ENCODE data around the gene GYS1.

GYS1 gene

DNA sequence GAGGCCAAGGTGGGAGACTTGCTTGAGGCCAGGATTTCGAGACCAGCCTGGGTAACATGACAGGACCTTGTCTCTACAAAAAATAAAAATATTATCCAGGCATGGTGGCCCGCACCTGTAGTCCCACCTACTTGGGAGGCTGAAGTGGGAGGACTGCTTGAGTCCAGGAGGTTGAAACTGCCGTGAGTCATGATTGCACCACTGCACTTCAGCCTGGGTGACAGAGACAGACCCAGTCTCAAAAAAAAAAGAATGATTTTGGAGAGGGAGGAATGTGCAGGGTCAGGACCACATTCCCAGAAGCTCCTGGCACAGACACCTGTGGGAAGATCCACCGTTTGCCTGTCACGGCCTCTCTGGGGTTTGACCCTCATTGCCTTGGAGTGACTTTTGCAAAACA is 47.7 kb downstream of the GYS1 start:
- H3K9ac ChIP-seq (ENCODE audit: low read length) = no peak overlapping the region
- H4K91ac ChIP-seq (ENCODE audit: low read length) = no peak overlapping the region
- DNase-seq = no peak
- H3K27ac ChIP-seq (ENCODE audit: low read length, poor library complexity, severe bottlenecking) = no peak overlapping the region
- H3K9me3 ChIP-seq (ENCODE audit: control insufficient read depth, low read length) = peaks cover 4% of the 10 kb centered on the region
- H2BK12ac ChIP-seq (ENCODE audit: low read length in 2 of 2) = no peak overlapping the region
- no peak overlapping the region for H3K4me3 ChIP-seq (ENCODE audit: insufficient read depth in 1 of 2, low read depth in 1 of 2, low read length in 2 of 2)
- H2BK15ac ChIP-seq (ENCODE audit: low read depth, poor library complexity, severe bottlenecking) = no peak overlapping the region
- no peaks in the 10 kb centered on the region for H3K27me3 ChIP-seq (ENCODE audit: control insufficient read depth in 1 of 2, insufficient read depth in 1 of 2, low read length in 2 of 2)
- H2AFZ ChIP-seq (ENCODE audit: low read depth, low read length) = no peak overlapping the region
- H3K18ac ChIP-seq (ENCODE audit: low read depth in 1 of 2, low read length in 2 of 2) = no peak overlapping the region
- H3K4me1 ChIP-seq (ENCODE audit: control insufficient read depth, insufficient read depth, low read depth, low read length) = no peaks in the 10 kb centered on the region
- H3K36me3 ChIP-seq (ENCODE audit: control insufficient read depth in 1 of 2, insufficient read depth in 2 of 2, low read depth in 1 of 2, low read length in 2 of 2) = no peaks in the 10 kb centered on the region
- H4K8ac ChIP-seq (ENCODE audit: low read length) = no peak overlapping the region
- H3K79me1 ChIP-seq (replicated peaks; ENCODE audit: low read length, poor library complexity, severe bottlenecking) = no peaks in the 10 kb centered on the region
- H2BK5ac ChIP-seq (ENCODE audit: low read depth, low read length, poor library complexity, severe bottlenecking) = no peak overlapping the region
- H2BK120ac ChIP-seq (ENCODE audit: low read depth, low read length) = no peak overlapping the region
- 84% methylated on average over 5 of the region's 5 CpGs for WGBS
- H3K4me2 ChIP-seq (ENCODE audit: low read length, poor library complexity, severe bottlenecking) = no peak overlapping the region
- H2AK5ac ChIP-seq (ENCODE audit: low read length, severe bottlenecking) = no peak overlapping the region
- H3K14ac ChIP-seq (ENCODE audit: low read length in 2 of 2) = no peak overlapping the region
- no peak overlapping the region for H3K4ac ChIP-seq (ENCODE audit: low read depth in 1 of 2, low read length in 2 of 2)
- no peak overlapping the region for H3K23ac ChIP-seq (ENCODE audit: low read length in 2 of 2)

DNA sequence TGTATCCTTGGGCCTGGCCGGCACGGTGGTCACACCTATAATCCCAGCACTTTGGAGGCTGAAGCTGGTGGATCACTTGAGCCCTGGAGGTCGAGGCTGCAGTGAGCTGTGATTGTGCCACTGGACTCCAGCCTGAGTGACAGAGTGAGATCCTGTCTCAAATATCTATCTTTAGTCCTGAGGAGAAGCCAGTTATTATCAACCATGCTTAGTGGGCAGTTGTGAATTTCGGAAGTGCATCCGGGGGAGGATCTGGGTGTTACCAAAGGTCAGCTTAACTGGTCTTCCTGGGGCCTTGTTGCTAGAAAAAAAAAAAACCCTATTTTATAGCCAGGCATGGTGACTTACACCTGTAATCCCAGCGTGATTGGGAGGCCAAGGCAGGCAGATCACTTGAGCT is 50.0 kb downstream of the GYS1 start:
- no peak overlapping the region for H2AK5ac ChIP-seq (ENCODE audit: low read length, severe bottlenecking)
- H2AFZ ChIP-seq (ENCODE audit: low read depth, low read length) = no peak overlapping the region
- no peak overlapping the region for H3K9ac ChIP-seq (ENCODE audit: low read length)
- no peak overlapping the region for H2BK5ac ChIP-seq (ENCODE audit: low read depth, low read length, poor library complexity, severe bottlenecking)
- no peak overlapping the region for H3K4me3 ChIP-seq (ENCODE audit: insufficient read depth in 1 of 2, low read depth in 1 of 2, low read length in 2 of 2)
- no peak overlapping the region for H3K4me2 ChIP-seq (ENCODE audit: low read length, poor library complexity, severe bottlenecking)
- no peak overlapping the region for H2BK120ac ChIP-seq (ENCODE audit: low read depth, low read length)
- H3K9me3 ChIP-seq (ENCODE audit: control insufficient read depth, low read length) = peaks cover 4% of the 10 kb centered on the region
- no peak overlapping the region for H2BK12ac ChIP-seq (ENCODE audit: low read length in 2 of 2)
- 84% methylated on average over 6 of the region's 6 CpGs for WGBS
- no peak overlapping the region for H3K14ac ChIP-seq (ENCODE audit: low read length in 2 of 2)
- no peaks in the 10 kb centered on the region for H3K79me1 ChIP-seq (replicated peaks; ENCODE audit: low read length, poor library complexity, severe bottlenecking)
- H4K91ac ChIP-seq (ENCODE audit: low read length) = no peak overlapping the region
- no peak overlapping the region for H4K8ac ChIP-seq (ENCODE audit: low read length)
- H3K4ac ChIP-seq (ENCODE audit: low read depth in 1 of 2, low read length in 2 of 2) = no peak overlapping the region
- H3K27ac ChIP-seq (ENCODE audit: low read length, poor library complexity, severe bottlenecking) = no peak overlapping the region
- no peak overlapping the region for H3K18ac ChIP-seq (ENCODE audit: low read depth in 1 of 2, low read length in 2 of 2)
- H2BK15ac ChIP-seq (ENCODE audit: low read depth, poor library complexity, severe bottlenecking) = no peak overlapping the region
- H3K36me3 ChIP-seq (ENCODE audit: control insufficient read depth in 1 of 2, insufficient read depth in 2 of 2, low read depth in 1 of 2, low read length in 2 of 2) = no peaks in the 10 kb centered on the region
- H3K4me1 ChIP-seq (ENCODE audit: control insufficient read depth, insufficient read depth, low read depth, low read length) = no peaks in the 10 kb centered on the region
- no peak overlapping the region for H3K23ac ChIP-seq (ENCODE audit: low read length in 2 of 2)
- H3K27me3 ChIP-seq (ENCODE audit: control insufficient read depth in 1 of 2, insufficient read depth in 1 of 2, low read length in 2 of 2) = no peaks in the 10 kb centered on the region
- no peak for DNase-seq

DNA sequence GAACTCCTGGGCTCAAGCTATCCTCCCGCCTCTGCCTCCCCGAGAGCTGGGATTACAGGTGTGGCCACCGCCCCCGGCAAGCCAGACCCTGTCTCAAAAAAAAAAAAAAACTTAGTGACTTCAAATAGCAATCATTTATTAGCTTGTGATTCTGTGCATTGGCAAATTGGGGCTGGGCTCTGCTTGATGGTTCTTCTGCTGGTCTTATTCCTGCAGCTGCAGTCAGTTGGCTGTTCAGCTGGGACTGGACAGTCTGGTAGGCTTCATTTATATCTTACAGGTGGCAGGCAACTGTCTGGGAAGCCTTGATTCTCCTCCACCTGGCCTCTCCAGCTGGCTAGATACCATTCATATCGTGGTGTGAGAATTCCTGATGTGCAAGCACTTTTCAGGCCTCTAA is 52.2 kb downstream of the GYS1 start:
- H2AFZ ChIP-seq (ENCODE audit: low read depth, low read length) = no peak overlapping the region

DNA sequence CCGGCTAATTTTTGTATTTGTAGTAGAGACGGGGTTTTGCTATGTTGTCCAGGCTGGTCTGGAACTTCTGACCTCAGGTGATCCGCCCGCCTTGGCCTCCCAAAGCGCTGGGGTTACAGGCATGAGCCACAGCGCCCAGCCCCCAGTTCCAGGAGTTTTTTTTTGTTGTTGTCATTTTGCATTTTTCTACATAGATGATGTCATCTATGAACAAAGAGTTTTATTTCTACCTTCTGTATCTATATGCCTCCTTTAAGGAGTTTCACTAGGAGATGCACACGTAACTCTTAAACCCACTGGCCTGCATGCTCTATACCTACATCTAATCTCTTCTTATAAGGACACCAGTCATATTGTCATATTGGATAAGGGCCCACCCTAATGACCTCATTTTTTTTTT is 54.9 kb downstream of the GYS1 start:
- Histone ChIP-seq H2BK120ac (ENCODE audit: low read depth, low read length) (no peak overlapping the region), H2BK12ac (ENCODE audit: low read length in 2 of 2) (no peak overlapping the region), H3K4me1 (ENCODE audit: control insufficient read depth, insufficient read depth, low read depth, low read length) (peaks cover 7% of the 10 kb centered on the region), H3K27me3 (ENCODE audit: control insufficient read depth in 1 of 2, insufficient read depth in 1 of 2, low read length in 2 of 2) (peaks cover 0 to under 1% of the 10 kb centered on the region in 2 experiments), H4K91ac (ENCODE audit: low read length) (no peak overlapping the region), H3K27ac (ENCODE audit: low read length, poor library complexity, severe bottlenecking) (no peak overlapping the region), H3K4me2 (ENCODE audit: low read length, poor library complexity, severe bottlenecking) (no peak overlapping the region), H4K8ac (ENCODE audit: low read length) (no peak overlapping the region), H3K14ac (ENCODE audit: low read length in 2 of 2) (no peak overlapping the region), H3K4ac (ENCODE audit: low read depth in 1 of 2, low read length in 2 of 2) (no peak overlapping the region), H3K4me3 (ENCODE audit: insufficient read depth in 1 of 2, low read depth in 1 of 2, low read length in 2 of 2) (no peak overlapping the region), H3K79me1 (replicated peaks; ENCODE audit: low read length, poor library complexity, severe bottlenecking) (no peaks in the 10 kb centered on the region), H3K18ac (ENCODE audit: low read depth in 1 of 2, low read length in 2 of 2) (no peak overlapping the region), H2BK5ac (ENCODE audit: low read depth, low read length, poor library complexity, severe bottlenecking) (no peak overlapping the region), H3K9me3 (ENCODE audit: control insufficient read depth, low read length) (peaks cover 4% of the 10 kb centered on the region), H2BK15ac (ENCODE audit: low read depth, poor library complexity, severe bottlenecking) (no peak overlapping the region), H3K36me3 (ENCODE audit: control insufficient read depth in 1 of 2, insufficient read depth in 2 of 2, low read depth in 1 of 2, low read length in 2 of 2) (no peaks in the 10 kb centered on the region), H3K9ac (ENCODE audit: low read length) (no peak overlapping the region), H2AK5ac (ENCODE audit: low read length, severe bottlenecking) (no peak overlapping the region), H2AFZ (ENCODE audit: low read depth, low read length) (no peak overlapping the region), H3K23ac (ENCODE audit: low read length in 2 of 2) (no peak overlapping the region)
- DNase-seq = no peak
- 90% methylated on average over 3 of the region's 7 CpGs for WGBS

More for the DNA sequence above, 52.2 kb downstream of the GYS1 start:
- Histone ChIP-seq H3K4ac (ENCODE audit: low read depth in 1 of 2, low read length in 2 of 2) (no peak overlapping the region), H4K8ac (ENCODE audit: low read length) (no peak overlapping the region), H3K4me1 (ENCODE audit: control insufficient read depth, insufficient read depth, low read depth, low read length) (no peaks in the 10 kb centered on the region), H2BK120ac (ENCODE audit: low read depth, low read length) (no peak overlapping the region), H2BK15ac (ENCODE audit: low read depth, poor library complexity, severe bottlenecking) (no peak overlapping the region), H3K79me1 (replicated peaks; ENCODE audit: low read length, poor library complexity, severe bottlenecking) (no peaks in the 10 kb centered on the region), H2BK12ac (ENCODE audit: low read length in 2 of 2) (no peak overlapping the region), H4K91ac (ENCODE audit: low read length) (no peak overlapping the region), H3K9ac (ENCODE audit: low read length) (no peak overlapping the region), H3K18ac (ENCODE audit: low read depth in 1 of 2, low read length in 2 of 2) (no peak overlapping the region), H2AK5ac (ENCODE audit: low read length, severe bottlenecking) (no peak overlapping the region), H3K9me3 (ENCODE audit: control insufficient read depth, low read length) (peaks cover 4% of the 10 kb centered on the region), H3K4me3 (ENCODE audit: insufficient read depth in 1 of 2, low read depth in 1 of 2, low read length in 2 of 2) (no peak overlapping the region), H3K14ac (ENCODE audit: low read length in 2 of 2) (no peak overlapping the region), H2BK5ac (ENCODE audit: low read depth, low read length, poor library complexity, severe bottlenecking) (no peak overlapping the region), H3K4me2 (ENCODE audit: low read length, poor library complexity, severe bottlenecking) (no peak overlapping the region), H3K27ac (ENCODE audit: low read length, poor library complexity, severe bottlenecking) (no peak overlapping the region), H3K27me3 (ENCODE audit: control insufficient read depth in 1 of 2, insufficient read depth in 1 of 2, low read length in 2 of 2) (no peaks in the 10 kb centered on the region), H3K23ac (ENCODE audit: low read length in 2 of 2) (no peak overlapping the region), H3K36me3 (ENCODE audit: control insufficient read depth in 1 of 2, insufficient read depth in 2 of 2, low read depth in 1 of 2, low read length in 2 of 2) (no peaks in the 10 kb centered on the region)
- WGBS = 82% methylated on average over 3 of the region's 5 CpGs
- no peak for DNase-seq

Data from mesenchymal stem cell (in vitro differentiated cells and primary cell).